Activated CD8-positive, alpha-beta T cell treated with anti-CD3 and anti-CD28 coated beads for 36 hours (primary cell): Measurements from ENCODE around the gene RHOG. TPM values are rescaled to one million over a fixed set of nuclear protein-coding genes. Genes with fewer than 3 reads are reported as not detected.
A peak's percentile ranks its signal among the peaks of the same experiment; 100 is the strongest.

Source experiments
- ATAC-seq: fragments of 200-7000 bp; cut with Tn5 transposase; one replicate; pipeline ENCODE4 v1.10.0; 2021; ENCODE audit warnings: mild to moderate bottlenecking, moderate library complexity
- CTCF ChIA-PET: fragments of 350-600 bp; sonication (Branson Sonifier 250); formaldehyde crosslinking; loops from one replicate; lab custom pipeline; 2021; ENCODE audit warnings: antibody characterized with exemption; lab: Charles Lee
- POLR2A ChIA-PET: fragments of 350-600 bp; sonication (Branson Sonifier 250); formaldehyde crosslinking; loops from one replicate; lab custom pipeline; 2021; ENCODE audit warnings: antibody characterized with exemption; lab: Charles Lee
- DNase-seq: peaks from one replicate; pipeline ENCODE4 v3.0.0-alpha.2; 2020
- H3K27ac Mint-ChIP-seq: one replicate; pipeline ENCODE4 v1.8.0; 2021; ENCODE audit warnings: mild to moderate bottlenecking, mixed read lengths
- H3K27me3 Mint-ChIP-seq: one replicate; pipeline ENCODE4 v1.8.0; 2021; ENCODE audit warnings: mixed read lengths
- H3K36me3 Mint-ChIP-seq: one replicate; pipeline ENCODE4 v1.8.0; 2021; ENCODE audit warnings: low read depth, mixed read lengths
- H3K4me1 Mint-ChIP-seq: one replicate; pipeline ENCODE4 v1.8.0; 2021; ENCODE audit warnings: low read depth, mixed read lengths
- H3K4me3 Mint-ChIP-seq: one replicate; pipeline ENCODE4 v1.8.0; 2021; ENCODE audit warnings: mild to moderate bottlenecking, moderate library complexity, mixed read lengths
- H3K9me3 Mint-ChIP-seq: one replicate; pipeline ENCODE4 v1.8.0; 2021; ENCODE audit warnings: mixed read lengths
- intact Hi-C: fragments of 100-400 bp; cut with micrococcal nuclease; formaldehyde crosslinking; loops from one replicate; pipeline ENCODE4 v1.10.0; 2022
- total RNA-seq, 2 experiments: library from RNA; stranded (reverse); gene quantifications; one replicate each; pipeline ENCODE4 v1.2.3, GENCODE V29; 2021
- TF ChIP-seq, protein P1 (sequence below): fragments of 200-600 bp; IDR thresholded peaks from one replicate; pipeline ENCODE4 v1.8.0; 2022; ENCODE audit warnings: antibody characterized with exemption, mild to moderate bottlenecking

Gene RHOG
- total RNA-seq, 2 experiments from 2014 or later: 176 to 188 TPM

GRCh38 chr11:3797329-3798090, 43.2 kb downstream of the RHOG start, which contains the start of gene NUP98:
Gene NUP98, minus strand, starts transcription at chr11:3797554. Its CDS starts 15,437 bp downstream, at chr11:3782117.
- DNase-seq: peak; percentile 100
- Mint-ChIP-seq H3K9me3 (no peaks in the 10 kb centered on the region), H3K4me3 (peak within 1 kb of the TSS; percentile 90), H3K27ac (peak within 1 kb of the TSS; percentile 99), H3K36me3 (peaks cover 35% of the 10 kb centered on the region), H3K27me3 (no peaks in the 10 kb centered on the region), H3K4me1 (peaks cover 43% of the 10 kb centered on the region)
- POLR2A ChIA-PET: interaction anchor here (0.7 to 3.5 kb wide), 4 partner anchors 10 to 57 kb away, joined by 3 to 25 read pairs (median 7); partner anchors contain the start of genes PGAP2 and STIM1
- peak; percentile 98 for ATAC-seq
- intact Hi-C loops: loop anchor here (5.0 kb wide), 1 partner anchor 40 kb away; no protein-coding TSS in a partner anchor
- CTCF ChIA-PET: interaction anchor here (1.0 to 3.2 kb wide), 6 partner anchors 10 to 276 kb away, joined by 3 to 33 read pairs (median 4); partner anchors contain the start of gene PGAP2
- TF ChIP-seq, protein P1, sequence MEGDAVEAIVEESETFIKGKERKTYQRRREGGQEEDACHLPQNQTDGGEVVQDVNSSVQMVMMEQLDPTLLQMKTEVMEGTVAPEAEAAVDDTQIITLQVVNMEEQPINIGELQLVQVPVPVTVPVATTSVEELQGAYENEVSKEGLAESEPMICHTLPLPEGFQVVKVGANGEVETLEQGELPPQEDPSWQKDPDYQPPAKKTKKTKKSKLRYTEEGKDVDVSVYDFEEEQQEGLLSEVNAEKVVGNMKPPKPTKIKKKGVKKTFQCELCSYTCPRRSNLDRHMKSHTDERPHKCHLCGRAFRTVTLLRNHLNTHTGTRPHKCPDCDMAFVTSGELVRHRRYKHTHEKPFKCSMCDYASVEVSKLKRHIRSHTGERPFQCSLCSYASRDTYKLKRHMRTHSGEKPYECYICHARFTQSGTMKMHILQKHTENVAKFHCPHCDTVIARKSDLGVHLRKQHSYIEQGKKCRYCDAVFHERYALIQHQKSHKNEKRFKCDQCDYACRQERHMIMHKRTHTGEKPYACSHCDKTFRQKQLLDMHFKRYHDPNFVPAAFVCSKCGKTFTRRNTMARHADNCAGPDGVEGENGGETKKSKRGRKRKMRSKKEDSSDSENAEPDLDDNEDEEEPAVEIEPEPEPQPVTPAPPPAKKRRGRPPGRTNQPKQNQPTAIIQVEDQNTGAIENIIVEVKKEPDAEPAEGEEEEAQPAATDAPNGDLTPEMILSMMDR: no peak

DNA sequence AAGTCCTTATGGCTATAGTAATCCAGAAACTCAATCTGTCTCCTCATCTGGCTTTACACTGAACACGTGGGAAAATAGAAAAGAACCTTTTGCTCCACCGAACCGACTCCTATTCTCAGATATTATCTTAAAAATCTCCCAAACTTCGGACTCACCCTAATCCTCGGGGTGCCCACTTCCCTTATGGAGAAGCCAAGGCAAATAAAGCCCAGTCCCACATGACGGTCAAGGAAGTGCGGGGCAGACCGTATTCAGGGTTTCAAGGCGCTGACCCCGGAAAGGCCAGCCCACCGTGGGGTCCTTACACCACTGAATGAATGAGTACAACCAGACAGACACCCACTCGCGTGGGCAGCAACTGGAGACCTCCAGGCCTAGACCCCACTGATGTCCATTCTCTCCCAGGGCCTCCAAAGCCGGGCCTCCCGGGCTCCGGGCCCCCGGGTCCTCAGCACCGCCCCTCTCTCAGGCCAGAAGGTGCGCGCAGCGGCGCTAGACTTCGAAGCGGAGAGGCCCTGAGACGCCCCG, 43.9 kb downstream of the RHOG start:
- peaks cover 45% of the 10 kb centered on the region for H3K4me1 Mint-ChIP-seq
- H3K9me3 Mint-ChIP-seq: no peaks in the 10 kb centered on the region
- ChIA-PET CTCF (interaction anchor here (1.1 to 1.9 kb wide), 3 partner anchors 11 to 12 kb away, joined by 6 to 8 read pairs (median 6); partner anchors contain the start of gene PGAP2), POLR2A (interaction anchor here (1.6 to 3.5 kb wide), 3 partner anchors 11 to 44 kb away, joined by 3 to 25 read pairs (median 9); partner anchors contain the start of genes PGAP2 and RHOG)
- peaks cover 39% of the 10 kb centered on the region for H3K36me3 Mint-ChIP-seq
- peak overlapping the region; percentile 90 for H3K4me3 Mint-ChIP-seq
- intact Hi-C loops: loop anchor here (5.0 kb wide), 1 partner anchor 40 kb away; no protein-coding TSS in a partner anchor
- H3K27ac Mint-ChIP-seq: peak overlapping the region; percentile 99
- ATAC-seq (peak; percentile 27), DNase-seq (no peak)
- H3K27me3 Mint-ChIP-seq: no peaks in the 10 kb centered on the region
- TF ChIP-seq, protein P1: no peak

GRCh38 chr11:3796346-3796745, 44.4 kb downstream of the RHOG start:
- intact Hi-C loops: loop anchor here (5.0 kb wide), 1 partner anchor 41 kb away; no protein-coding TSS in a partner anchor
- Mint-ChIP-seq H3K27ac (peak overlapping the region; percentile 99), H3K4me1 (peaks cover 45% of the 10 kb centered on the region), H3K36me3 (peaks cover 39% of the 10 kb centered on the region), H3K27me3 (no peaks in the 10 kb centered on the region), H3K9me3 (no peaks in the 10 kb centered on the region), H3K4me3 (peak overlapping the region; percentile 90)
- CTCF ChIA-PET: interaction anchor here (1.1 to 1.9 kb wide), 6 partner anchors 10 to 277 kb away, joined by 3 to 8 read pairs (median 5); partner anchors contain the start of gene PGAP2
- no peak for ATAC-seq
- DNase-seq: no peak
- POLR2A ChIA-PET: interaction anchor here (1.0 to 2.5 kb wide), 4 partner anchors 9 to 45 kb away, joined by 3 to 9 read pairs (median 4); partner anchors contain the start of gene RHOG
- TF ChIP-seq, protein P1: no peak

- CTCF ChIA-PET: interaction anchor here (1.1 to 1.9 kb wide), 6 partner anchors 10 to 277 kb away, joined by 3 to 8 read pairs (median 5); partner anchors contain the start of gene PGAP2
- intact Hi-C loops: loop anchor here (5.0 kb wide), 1 partner anchor 41 kb away; no protein-coding TSS in a partner anchor
- no peaks in the 10 kb centered on the region for H3K27me3 Mint-ChIP-seq
- peaks cover 45% of the 10 kb centered on the region for H3K4me1 Mint-ChIP-seq
- H3K36me3 Mint-ChIP-seq: peaks cover 41% of the 10 kb centered on the region
- POLR2A ChIA-PET: interaction anchor here (0.6 to 2.5 kb wide), 5 partner anchors 8 to 57 kb away, joined by 3 to 9 read pairs (median 3); partner anchors contain the start of gene RHOG
- H3K27ac Mint-ChIP-seq: peak overlapping the region; percentile 99
- DNase-seq (no peak), ATAC-seq (no peak)
- no peaks in the 10 kb centered on the region for H3K9me3 Mint-ChIP-seq
- TF ChIP-seq, protein P1: no peak
- H3K4me3 Mint-ChIP-seq: peak overlapping the region; percentile 90
Observed at GRCh38 chr11:3796002-3796311, 44.8 kb downstream of the RHOG start.
